Upper lobe of left lung (tissue), 4 donors: ENCODE results near the gene FBXO11.

Experiments
- CTCF ChIP-seq, 6 experiments: fragments of 450-650 bp in 4 of 6; fragments of 200-600 bp in 2 of 6; sonication (generic) in 2 of 6; IDR thresholded peaks; one replicate each; pipeline ENCODE4 v1.5.1; 2016 to 2019; ENCODE audit warnings: antibody characterized with exemption in 6 of 6
- EP300 ChIP-seq, 4 donors: sonication (generic); formaldehyde crosslinking; IDR thresholded peaks; one replicate each; pipeline ENCODE4 v1.5.1; 2017; ENCODE audit warnings: antibody characterized with exemption in 4 of 4, control low read depth in 2 of 4
- POLR2A ChIP-seq, 4 donors: fragments of 450-650 bp; IDR thresholded peaks; one replicate each; pipeline ENCODE4 v1.5.1; 2016 to 2017; ENCODE audit warnings: antibody characterized with exemption in 4 of 4, mild to moderate bottlenecking in 2 of 4

- TF ChIP-seq POLR2A (IDR thresholded peaks at IDR 0.05) = no peak
- no peak for TF ChIP-seq EP300 (IDR thresholded peaks at IDR 0.05)
- no peak for TF ChIP-seq CTCF (IDR thresholded peaks at IDR 0.05)
These were observed 11.7 kb upstream of the FBXO11 start for GRCh38 chr2:47918043-47918442.
